ENCODE data around the gene STUB1. TPM values are rescaled to one million over a fixed set of nuclear protein-coding genes. Genes with fewer than 3 reads are reported as not detected.
"Not testable (repeated sequence)": the region's sequence is repeated elsewhere in the genome, so short reads cannot be mapped to it uniquely, and the experiment has no call there.

The STUB1 gene
- total and polyA plus RNA-seq, 2 donors: 70.2 to 122 TPM

GRCh38 chr16:684961-685696, 4.9 kb downstream of the STUB1 start:
- peaks cover 0 to 1% of the 10 kb centered on the region in 2 donors for H3K9me3 ChIP-seq (ENCODE audit: control insufficient read depth in 2 of 2, insufficient read depth in 1 of 2, low read length in 1 of 2)
- no peak overlapping the region for H3K27ac ChIP-seq (ENCODE audit: low read depth in 1 of 2, low read length in 1 of 2)
- peak overlapping the region in 1 of 2 donors; percentile 79 for H3K4me3 ChIP-seq (ENCODE audit: low read length in 2 of 2)
- peaks cover 36 to 39% of the 10 kb centered on the region in 2 donors for H3K36me3 ChIP-seq (ENCODE audit: control insufficient read depth in 2 of 2, insufficient read depth in 2 of 2, low read length in 1 of 2)
- peaks cover 30 to 42% of the 10 kb centered on the region in 2 donors for H3K4me1 ChIP-seq (ENCODE audit: control insufficient read depth in 2 of 2, insufficient read depth in 2 of 2, low read length in 2 of 2)
- no peak for DNase-seq (ENCODE audit: low read depth in 6 of 9, low spot score in 9 of 9)
- WGBS: 97% methylated on average over 61 of the region's 61 CpGs
- no peaks in the 10 kb centered on the region for H3K27me3 ChIP-seq (ENCODE audit: control insufficient read depth in 2 of 2, insufficient read depth in 1 of 2, low read length in 1 of 2)

- Histone ChIP-seq H3K27ac (ENCODE audit: low read depth in 1 of 2, low read length in 1 of 2) (no peak overlapping the region), H3K36me3 (ENCODE audit: control insufficient read depth in 2 of 2, insufficient read depth in 2 of 2, low read length in 1 of 2) (peaks cover 36 to 39% of the 10 kb centered on the region in 2 donors), H3K4me3 (ENCODE audit: low read length in 2 of 2) (no peak overlapping the region), H3K27me3 (ENCODE audit: control insufficient read depth in 2 of 2, insufficient read depth in 1 of 2, low read length in 1 of 2) (peaks cover 0 to 2% of the 10 kb centered on the region in 2 donors), H3K4me1 (ENCODE audit: control insufficient read depth in 2 of 2, insufficient read depth in 2 of 2, low read length in 2 of 2) (peaks cover 34 to 43% of the 10 kb centered on the region in 2 donors), H3K9me3 (ENCODE audit: control insufficient read depth in 2 of 2, insufficient read depth in 1 of 2, low read length in 1 of 2) (peaks cover 0 to 1% of the 10 kb centered on the region in 2 donors)
- 94% methylated on average over 10 of the region's 10 CpGs for WGBS
- no peak for DNase-seq (ENCODE audit: low read depth in 6 of 9, low spot score in 9 of 9)
Observed at GRCh38 chr16:685967-686366, 5.8 kb downstream of the STUB1 start.

- Histone ChIP-seq H3K4me1 (ENCODE audit: control insufficient read depth in 2 of 2, insufficient read depth in 2 of 2, low read length in 2 of 2) (peaks cover 27 to 36% of the 10 kb centered on the region in 2 donors), H3K36me3 (ENCODE audit: control insufficient read depth in 2 of 2, insufficient read depth in 2 of 2, low read length in 1 of 2) (peaks cover 31 to 35% of the 10 kb centered on the region in 2 donors), H3K9me3 (ENCODE audit: control insufficient read depth in 2 of 2, insufficient read depth in 1 of 2, low read length in 1 of 2) (peaks cover 0 to under 1% of the 10 kb centered on the region in 2 donors), H3K27me3 (ENCODE audit: control insufficient read depth in 2 of 2, insufficient read depth in 1 of 2, low read length in 1 of 2) (peaks cover 3 to 9% of the 10 kb centered on the region in 2 donors), H3K27ac (ENCODE audit: low read depth in 1 of 2, low read length in 1 of 2) (no peak overlapping the region), H3K4me3 (ENCODE audit: low read length in 2 of 2) (no peak overlapping the region)
- DNase-seq (ENCODE audit: low read depth in 6 of 9, low spot score in 9 of 9): no peak
- WGBS: 98% methylated on average over 51 of the region's 51 CpGs
Observed at GRCh38 chr16:686459-687260, 6.5 kb downstream of the STUB1 start.

- DNase-seq (ENCODE audit: low read depth in 6 of 9, low spot score in 9 of 9): no peak
- Histone ChIP-seq H3K9me3 (ENCODE audit: control insufficient read depth in 2 of 2, insufficient read depth in 1 of 2, low read length in 1 of 2) (no peaks in the 10 kb centered on the region), H3K36me3 (ENCODE audit: control insufficient read depth in 2 of 2, insufficient read depth in 2 of 2, low read length in 1 of 2) (peaks cover 23 to 26% of the 10 kb centered on the region in 2 donors), H3K27ac (ENCODE audit: low read depth in 1 of 2, low read length in 1 of 2) (no peak overlapping the region), H3K4me3 (ENCODE audit: low read length in 2 of 2) (no peak overlapping the region), H3K4me1 (ENCODE audit: control insufficient read depth in 2 of 2, insufficient read depth in 2 of 2, low read length in 2 of 2) (peaks cover 22 to 36% of the 10 kb centered on the region in 2 donors), H3K27me3 (ENCODE audit: control insufficient read depth in 2 of 2, insufficient read depth in 1 of 2, low read length in 1 of 2) (peaks cover 10 to 17% of the 10 kb centered on the region in 2 donors)
- 95% methylated on average over 19 of the region's 19 CpGs for WGBS
Observed at GRCh38 chr16:687499-687898, 7.3 kb downstream of the STUB1 start.

GRCh38 chr16:689175-689897, 9.1 kb downstream of the STUB1 start:
- Histone ChIP-seq H3K4me1 (ENCODE audit: control insufficient read depth in 2 of 2, insufficient read depth in 2 of 2, low read length in 2 of 2) (peaks cover 29 to 30% of the 10 kb centered on the region in 2 donors), H3K4me3 (ENCODE audit: low read length in 2 of 2) (peak overlapping the region; percentile 80 to 91), H3K36me3 (ENCODE audit: control insufficient read depth in 2 of 2, insufficient read depth in 2 of 2, low read length in 1 of 2) (peaks cover 16 to 20% of the 10 kb centered on the region in 2 donors), H3K9me3 (ENCODE audit: control insufficient read depth in 2 of 2, insufficient read depth in 1 of 2, low read length in 1 of 2) (no peaks in the 10 kb centered on the region), H3K27ac (ENCODE audit: low read depth in 1 of 2, low read length in 1 of 2) (peak overlapping the region in 1 of 2 donors; percentile 76), H3K27me3 (ENCODE audit: control insufficient read depth in 2 of 2, insufficient read depth in 1 of 2, low read length in 1 of 2) (peaks cover 28 to 35% of the 10 kb centered on the region in 2 donors)
- 90% methylated on average over 26 of the region's 26 CpGs for WGBS
- no peak for DNase-seq (ENCODE audit: low read depth in 6 of 9, low spot score in 9 of 9)

- peaks cover 35 to 41% of the 10 kb centered on the region in 2 donors for H3K4me1 ChIP-seq (ENCODE audit: control insufficient read depth in 2 of 2, insufficient read depth in 2 of 2, low read length in 2 of 2)
- not testable (repeated sequence) for DNase-seq (ENCODE audit: low read depth in 6 of 9, low spot score in 9 of 9); H3K27ac ChIP-seq (ENCODE audit: low read depth in 1 of 2, low read length in 1 of 2); H3K4me3 ChIP-seq (ENCODE audit: low read length in 2 of 2)
- peaks cover 46 to 54% of the 10 kb centered on the region in 2 donors for H3K27me3 ChIP-seq (ENCODE audit: control insufficient read depth in 2 of 2, insufficient read depth in 1 of 2, low read length in 1 of 2)
- WGBS: 91% methylated on average over 16 of the region's 16 CpGs
- H3K36me3 ChIP-seq (ENCODE audit: control insufficient read depth in 2 of 2, insufficient read depth in 2 of 2, low read length in 1 of 2): peaks cover 11 to 16% of the 10 kb centered on the region in 2 donors
- H3K9me3 ChIP-seq (ENCODE audit: control insufficient read depth in 2 of 2, insufficient read depth in 1 of 2, low read length in 1 of 2): peaks cover 0 to 10% of the 10 kb centered on the region in 2 donors
Observed at GRCh38 chr16:691242-691641, 11.0 kb downstream of the STUB1 start.

- peaks cover 55 to 65% of the 10 kb centered on the region in 2 donors for H3K27me3 ChIP-seq (ENCODE audit: control insufficient read depth in 2 of 2, insufficient read depth in 1 of 2, low read length in 1 of 2)
- 76% methylated on average over 10 of the region's 10 CpGs for WGBS
- H3K4me1 ChIP-seq (ENCODE audit: control insufficient read depth in 2 of 2, insufficient read depth in 2 of 2, low read length in 2 of 2): peaks cover 35 to 42% of the 10 kb centered on the region in 2 donors
Observed at GRCh38 chr16:692356-693108, 12.3 kb downstream of the STUB1 start.

GRCh38 chr16:693364-693763, 13.2 kb downstream of the STUB1 start:
- H3K27me3 ChIP-seq (ENCODE audit: control insufficient read depth in 2 of 2, insufficient read depth in 1 of 2, low read length in 1 of 2): peaks cover 55 to 74% of the 10 kb centered on the region in 2 donors
- no peak overlapping the region for H3K4me3 ChIP-seq (ENCODE audit: low read length in 2 of 2)
- no peaks in the 10 kb centered on the region for H3K36me3 ChIP-seq (ENCODE audit: control insufficient read depth in 2 of 2, insufficient read depth in 2 of 2, low read length in 1 of 2)
- H3K27ac ChIP-seq (ENCODE audit: low read depth in 1 of 2, low read length in 1 of 2): no peak overlapping the region
- WGBS: 53% methylated on average over 22 of the region's 22 CpGs
- no peak for DNase-seq (ENCODE audit: low read depth in 6 of 9, low spot score in 9 of 9)
- peaks cover 0 to 10% of the 10 kb centered on the region in 2 donors for H3K9me3 ChIP-seq (ENCODE audit: control insufficient read depth in 2 of 2, insufficient read depth in 1 of 2, low read length in 1 of 2)
- H3K4me1 ChIP-seq (ENCODE audit: control insufficient read depth in 2 of 2, insufficient read depth in 2 of 2, low read length in 2 of 2): peaks cover 35 to 42% of the 10 kb centered on the region in 2 donors

More at GRCh38 chr16:692356-693108, 12.3 kb downstream of the STUB1 start:
- Histone ChIP-seq H3K9me3 (ENCODE audit: control insufficient read depth in 2 of 2, insufficient read depth in 1 of 2, low read length in 1 of 2) (peaks cover 0 to 10% of the 10 kb centered on the region in 2 donors), H3K27ac (ENCODE audit: low read depth in 1 of 2, low read length in 1 of 2) (no peak overlapping the region), H3K36me3 (ENCODE audit: control insufficient read depth in 2 of 2, insufficient read depth in 2 of 2, low read length in 1 of 2) (peaks cover 0 to 3% of the 10 kb centered on the region in 2 donors), H3K4me3 (ENCODE audit: low read length in 2 of 2) (no peak overlapping the region)
- no peak for DNase-seq (ENCODE audit: low read depth in 6 of 9, low spot score in 9 of 9)

Data from thymus (tissue), 11 donors.